Prostate gland (tissue), 2 donors: ENCODE results near the gene PIGM.

Source experiments
- CTCF ChIP-seq, 4 experiments: fragments of 200-600 bp in 2 of 4; fragments of 450-650 bp in 2 of 4; sonication (generic) in 2 of 4; IDR thresholded peaks; 1 replicate in 3 of 4; 2 replicates in 1 of 4; pipeline ENCODE4 v1.5.1; 2016 to 2019; ENCODE audit warnings: antibody characterized with exemption in 4 of 4, mild to moderate bottlenecking in 2 of 4, moderate library complexity in 2 of 4
- POLR2A ChIP-seq: fragments of 450-650 bp; IDR thresholded peaks from one replicate; pipeline ENCODE4 v1.6.1; 2016; ENCODE audit warnings: antibody characterized with exemption, mild to moderate bottlenecking
- POLR2AphosphoS5 ChIP-seq: sonication (generic); formaldehyde crosslinking; IDR thresholded peaks from one replicate; pipeline ENCODE4 v1.6.1; 2017; ENCODE audit warnings: antibody characterized with exemption

- no peak for TF ChIP-seq CTCF (IDR thresholded peaks at IDR 0.05)
- TF ChIP-seq POLR2A, result no peak
- no peak for TF ChIP-seq POLR2AphosphoS5
Measured at GRCh38 chr1:159977364-159978106, 54.3 kb downstream of the PIGM start.
